Kidney glomerular epithelial cell (primary cell): ENCODE measurements around the gene MARF1.
"Not testable (repeated sequence)": the region's sequence is repeated elsewhere in the genome, so short reads cannot be mapped to it uniquely, and the experiment has no call there.

Experiments used
- DNase-seq: peaks from one replicate; lab custom pipeline; 2025; lab: John Stamatoyannopoulos, UW

MARF1 gene

DNA sequence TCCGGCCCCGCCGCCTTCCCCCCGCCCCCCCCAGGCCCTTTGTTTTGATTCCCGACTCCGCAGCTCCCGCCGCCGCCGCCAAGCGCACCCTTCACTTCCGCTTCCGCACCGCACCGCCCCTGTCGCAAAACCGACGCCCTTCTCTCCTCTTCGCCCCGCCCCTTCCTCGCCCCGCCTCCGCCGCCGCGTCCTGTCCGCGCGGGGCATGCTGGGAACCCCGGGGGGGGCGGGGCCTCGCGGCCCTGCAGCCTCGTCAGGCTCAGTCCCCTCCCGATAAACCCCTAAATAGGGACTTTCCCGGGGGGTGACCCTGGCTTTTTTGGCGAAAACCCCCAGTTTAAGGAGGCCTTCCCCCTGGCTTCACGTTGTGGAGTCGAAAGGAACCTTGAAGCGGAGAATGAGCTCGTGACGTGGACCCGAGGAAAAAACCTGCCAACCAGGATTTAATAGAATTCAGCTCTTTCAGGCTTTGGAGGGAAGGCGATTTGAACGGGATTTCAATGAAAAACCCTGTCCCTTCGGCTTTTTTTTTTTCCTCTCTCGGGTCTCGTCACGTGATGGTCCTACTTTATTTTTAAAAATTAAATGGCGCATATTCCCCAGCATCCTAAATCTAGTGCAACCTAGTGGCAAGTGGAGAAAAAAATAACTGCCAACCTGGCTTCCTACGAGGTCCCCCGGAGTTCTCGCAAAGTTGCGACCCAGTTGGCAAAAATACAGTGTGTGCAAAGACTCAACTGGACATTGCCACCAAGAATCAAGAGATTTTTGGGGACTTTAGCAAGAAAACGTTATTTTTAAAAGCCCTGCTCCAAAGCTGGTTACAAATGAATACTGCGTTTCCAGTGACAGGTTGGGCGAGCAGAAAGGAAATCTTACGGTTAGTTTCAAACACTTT is at the start of gene MARF1:
MARF1 (minus strand) TSS at position 107 of the 898 bp plus-strand sequence. CDS start 3,921 bp downstream, outside the sequence.
- DNase-seq = peak; percentile 88

DNA sequence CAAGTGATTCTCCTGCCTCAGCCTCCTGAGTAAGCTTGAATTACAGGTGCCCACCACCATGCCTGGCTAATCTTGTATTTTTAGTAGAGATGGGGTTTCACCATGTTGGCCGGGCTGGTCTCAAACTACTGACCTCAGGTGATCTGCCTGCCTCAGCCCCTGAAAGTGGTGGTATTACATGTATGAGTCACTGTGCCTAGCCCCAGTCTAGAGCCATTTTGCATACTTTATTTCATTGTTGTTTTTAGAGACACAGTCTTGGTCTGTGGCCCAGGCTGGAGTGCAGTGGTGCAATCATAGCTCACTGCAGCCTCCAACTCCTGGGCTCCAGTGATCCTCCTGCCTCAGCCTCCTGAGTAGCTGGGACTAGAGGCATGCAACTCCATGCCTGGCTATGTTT is 49.6 kb upstream of the MARF1 start:
- not testable (repeated sequence) for DNase-seq

DNA sequence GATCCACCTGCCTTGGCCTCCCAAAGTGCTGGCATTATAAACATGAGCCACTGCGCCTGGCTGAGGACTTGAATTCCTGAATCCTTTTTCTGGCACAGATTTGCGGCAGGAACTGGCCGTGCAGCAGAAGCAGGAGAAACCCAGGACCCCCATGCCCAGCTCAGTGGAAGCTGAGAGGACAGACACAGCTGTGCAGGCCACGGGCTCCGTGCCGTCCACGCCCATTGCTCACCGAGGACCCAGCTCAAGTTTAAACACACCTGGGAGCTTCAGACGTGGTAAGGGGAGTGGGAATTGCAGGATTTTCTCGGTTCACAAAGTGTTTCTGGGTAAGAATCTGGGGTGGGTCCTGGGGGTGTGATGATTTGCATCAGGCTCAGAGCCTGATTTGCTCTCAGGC is 48.1 kb upstream of the MARF1 start:
- DNase-seq = no peak

DNA sequence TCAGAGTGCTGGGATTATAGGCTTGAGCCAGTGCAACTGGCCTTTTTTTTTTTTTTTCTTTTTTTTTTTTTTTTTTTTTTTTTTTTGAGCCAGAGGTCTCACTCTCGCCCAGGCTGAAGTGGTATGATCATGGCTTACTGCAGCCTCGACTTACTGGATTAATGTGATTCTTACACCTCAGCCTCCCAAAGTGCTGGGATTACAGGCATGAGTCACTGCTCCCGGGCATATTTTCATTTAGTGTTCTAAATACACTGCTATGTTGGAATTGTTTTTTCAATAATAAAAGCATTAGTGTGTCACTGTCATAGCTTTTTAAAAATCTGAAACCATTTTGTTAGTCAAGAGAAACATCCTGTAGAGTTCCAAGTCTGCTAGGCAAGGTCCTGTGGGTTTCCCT is 47.3 kb upstream of the MARF1 start:
- no peak for DNase-seq

- DNase-seq = no peak
Observed at GRCh38 chr16:15689290-15689689, 46.3 kb upstream of the MARF1 start.

DNA sequence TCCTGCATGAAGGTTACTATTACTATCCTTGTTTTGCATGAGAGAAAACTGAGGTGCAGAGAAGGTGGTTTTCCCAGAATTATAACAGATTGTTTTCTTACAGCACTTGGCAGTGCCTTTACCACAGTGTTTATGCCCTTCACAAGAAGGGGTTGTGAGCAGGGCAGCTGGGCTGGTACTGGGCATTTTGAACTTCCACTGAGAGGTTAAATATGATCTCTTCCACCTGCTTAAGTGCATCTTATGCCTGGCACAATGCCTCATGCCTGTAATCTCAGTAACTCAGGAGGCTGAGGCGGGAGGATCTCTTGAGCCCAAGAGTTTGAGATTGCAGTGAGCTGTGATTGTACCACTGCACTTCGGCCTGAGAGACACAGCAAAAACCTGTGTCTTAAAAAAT is 43.3 kb upstream of the MARF1 start:
- DNase-seq = no peak

GRCh38 chr16:15682105-15682570 is 39.2 kb upstream of the MARF1 start:
- no peak for DNase-seq

- DNase-seq = no peak
Observed at GRCh38 chr16:15677447-15677846, 34.5 kb upstream of the MARF1 start.

- DNase-seq = no peak
Observed at GRCh38 chr16:15676506-15676905, 33.6 kb upstream of the MARF1 start.

GRCh38 chr16:15674571-15674970 is 31.6 kb upstream of the MARF1 start:
- no peak for DNase-seq

- DNase-seq = peak; percentile 62
Observed at GRCh38 chr16:15672514-15673167, 29.7 kb upstream of the MARF1 start.

DNA sequence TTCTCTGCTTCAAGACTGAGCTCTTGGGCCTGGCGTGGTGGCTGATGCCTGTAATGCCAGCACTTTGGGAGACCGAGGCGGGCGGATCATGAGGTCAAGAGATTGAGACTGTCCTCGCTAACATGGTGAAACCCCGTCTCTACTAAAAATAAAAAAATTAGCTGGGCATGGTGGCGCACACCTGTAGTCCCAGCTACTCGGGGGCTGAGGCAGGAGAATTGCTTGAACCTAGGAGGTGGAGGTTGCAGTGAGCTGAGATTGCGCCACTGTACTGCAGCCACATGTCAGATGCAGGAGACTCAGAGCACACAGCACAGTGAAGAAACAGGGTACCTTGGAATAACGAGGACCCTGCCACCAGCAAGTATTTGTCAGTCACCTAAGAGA is 29.2 kb upstream of the MARF1 start:
- not testable (repeated sequence) for DNase-seq

- DNase-seq = no peak
Observed at GRCh38 chr16:15671530-15672117, 28.7 kb upstream of the MARF1 start.

- DNase-seq = no peak
Observed at GRCh38 chr16:15667091-15667742, 24.3 kb upstream of the MARF1 start.

GRCh38 chr16:15665107-15665506 is 22.2 kb upstream of the MARF1 start:
- no peak for DNase-seq

DNA sequence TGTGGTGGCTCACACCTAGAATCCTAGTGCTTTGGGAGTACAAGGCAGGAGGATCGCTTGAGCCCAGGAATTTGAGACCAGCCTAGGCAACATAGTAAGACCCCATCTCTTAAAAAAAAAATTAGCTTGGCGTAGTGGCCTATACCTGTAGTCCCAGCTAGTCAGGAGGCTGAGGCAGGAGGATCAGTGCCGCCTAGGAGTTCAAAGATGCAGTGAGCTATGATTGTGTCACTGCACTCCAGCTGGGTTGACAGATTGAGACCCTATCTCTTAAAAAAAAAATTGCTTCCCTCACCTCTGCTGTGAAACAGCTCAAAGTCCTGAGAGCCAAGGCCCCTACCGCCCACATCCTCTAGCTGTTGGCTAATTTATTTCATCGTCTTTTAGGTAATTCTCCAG is 17.2 kb upstream of the MARF1 start:
- DNase-seq = no peak

DNA sequence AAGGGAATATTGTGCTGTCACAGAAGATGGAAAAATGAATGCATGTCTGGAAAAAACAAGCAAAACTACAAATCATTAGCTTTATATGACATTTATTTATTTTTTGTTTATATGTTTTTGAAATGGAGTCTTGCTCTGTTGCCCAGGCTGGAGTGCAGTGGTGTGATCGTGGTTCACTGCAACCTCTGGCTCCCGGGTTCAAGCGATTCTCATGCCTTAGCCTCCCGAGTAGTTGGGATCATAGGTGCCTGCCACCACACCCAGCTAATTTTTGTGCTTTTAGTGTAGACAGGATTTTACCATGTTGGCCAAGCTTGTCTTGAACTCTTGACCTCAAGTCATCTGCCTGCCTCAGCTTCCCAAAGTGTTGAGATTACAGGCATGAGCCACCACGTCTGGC is 15.6 kb upstream of the MARF1 start:
- DNase-seq = no peak

DNA sequence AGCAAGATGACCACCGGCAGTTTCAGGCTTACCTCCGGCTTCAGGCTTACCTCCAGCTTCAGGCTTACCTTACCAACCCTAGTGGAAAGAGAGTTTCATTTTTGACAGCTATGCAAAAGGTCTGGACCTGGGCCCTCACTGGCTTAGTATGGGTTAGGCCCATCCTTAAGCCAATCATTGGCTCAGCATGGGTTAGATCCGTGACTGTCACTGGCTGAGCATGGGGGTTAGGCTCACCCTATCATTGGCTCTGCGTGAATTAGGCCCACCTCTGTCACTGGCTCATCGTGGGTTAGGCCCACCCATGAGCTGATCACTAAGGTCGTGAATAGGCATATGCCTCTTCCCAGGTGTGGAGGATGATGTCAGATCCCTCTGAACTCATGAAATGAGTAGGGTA is 15.2 kb upstream of the MARF1 start:
- no peak for DNase-seq

- not testable (repeated sequence) for DNase-seq
Observed at GRCh38 chr16:15655561-15655960, 12.6 kb upstream of the MARF1 start.

DNA sequence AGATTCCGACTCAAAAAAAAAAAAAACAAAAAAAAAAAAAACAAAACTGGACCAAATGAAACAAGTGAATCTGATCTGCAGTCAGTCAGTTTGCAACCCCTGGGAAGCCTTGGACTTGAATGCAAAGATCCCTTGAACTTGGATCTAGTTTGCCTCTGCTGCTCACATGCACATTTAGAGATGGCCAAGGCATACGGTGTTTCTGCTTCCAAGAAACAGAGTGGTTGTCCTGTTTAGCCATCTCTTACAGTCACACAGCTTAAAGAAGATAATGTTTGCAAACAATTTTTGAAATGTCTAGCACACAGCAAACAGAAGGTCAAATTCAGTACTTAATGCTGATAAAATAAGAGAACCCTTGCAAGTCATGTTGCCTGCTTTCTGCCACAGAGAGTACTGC is 11.6 kb upstream of the MARF1 start:
- DNase-seq = no peak

- no peak for DNase-seq
Observed at GRCh38 chr16:15653227-15653626, 10.3 kb upstream of the MARF1 start.

- no peak for DNase-seq
Observed at GRCh38 chr16:15652293-15653001, 9.5 kb upstream of the MARF1 start.
